H1 (cell line): ENCODE data around the gene ZNF490. TPM values are rescaled to one million over a fixed set of nuclear protein-coding genes. Genes with fewer than 3 reads are reported as not detected.

Source experiments
- polyA plus RNA-seq, 7 experiments: library from polyadenylated mRNA; depleted of rRNA in 3 of 7; stranded (reverse) in 5 of 7; unstranded in 2 of 7; fragments of >200 nt in 5 of 7; fragments of 200-250 nt in 2 of 7; gene quantifications; 1 replicate in 5 of 7; 2 replicates in 1 of 7; 4 replicates in 1 of 7; pipeline versions ENCODE4 v1.2.1 to v1.2.3, GENCODE V29; 2011 to 2013; ENCODE audit warnings: missing spikeins in 2 of 7, mixed read lengths in 2 of 7
- total RNA-seq: library from RNA; stranded (reverse); fragmentation: NEBNext Ultra II Directional; extraction: Animal tissue kit (Norgen Biotek cat#: 25700); gene quantifications from 2 replicates; pipeline ENCODE4 v1.2.1, GENCODE V29; 2021

The ZNF490 gene
- total and polyA plus RNA-seq, 2 of the 8 experiments (the other 6 are each of a cell fraction or from before 2014, with no cell fraction given), result 1.7 to 9.0 TPM

Other genes starting within 250 kb of the ZNF490 start
- gene ZNF442, start 245.1 kb downstream of the ZNF490 start, total RNA-seq, result 2.0 and 2.4 TPM in 2 replicates
- 0.17 and 0.60 TPM in 2 replicates for gene ZNF442, start 245.1 kb downstream of the ZNF490 start, polyA plus RNA-seq (2011; rRNA removed)
- gene ZNF799, start 209.5 kb downstream of the ZNF490 start, total RNA-seq, result 3.0 and 4.2 TPM in 2 replicates
- 0.49 and 1.00 TPM in 2 replicates for gene ZNF799, start 209.5 kb downstream of the ZNF490 start, polyA plus RNA-seq (2011; rRNA removed)
- 7.8 and 9.2 TPM in 2 replicates for gene ZNF443, start 169.8 kb downstream of the ZNF490 start, total RNA-seq
- gene ZNF443, start 169.8 kb downstream of the ZNF490 start, polyA plus RNA-seq (2011; rRNA removed), result 0.74 and 1.4 TPM in 2 replicates
- 2.0 and 2.2 TPM in 2 replicates for gene ZNF709, start 126.0 kb downstream of the ZNF490 start, total RNA-seq
- 0.86 and 1.3 TPM in 2 replicates for gene ZNF709, start 126.0 kb downstream of the ZNF490 start, polyA plus RNA-seq (2011; rRNA removed)
- gene ZNF564, start 59.3 kb downstream of the ZNF490 start, total RNA-seq, result 7.8 and 10.4 TPM in 2 replicates
- 0.89 and 0.91 TPM in 2 replicates for gene ZNF564, start 59.3 kb downstream of the ZNF490 start, polyA plus RNA-seq (2011; rRNA removed)
- gene ZNF791, start 107 bp upstream of the ZNF490 start, total RNA-seq, result 18.6 and 20.1 TPM in 2 replicates
- gene ZNF791, start 107 bp upstream of the ZNF490 start, polyA plus RNA-seq (2011; rRNA removed), result 3.1 and 4.1 TPM in 2 replicates
- 71.1 and 76.3 TPM in 2 replicates for gene MAN2B1, start 55.9 kb upstream of the ZNF490 start, total RNA-seq
- gene MAN2B1, start 55.9 kb upstream of the ZNF490 start, polyA plus RNA-seq (2011; rRNA removed), result 55.3 and 73.6 TPM in 2 replicates
- 15.3 and 19.6 TPM in 2 replicates for gene WDR83, start 56.0 kb upstream of the ZNF490 start, total RNA-seq
- gene WDR83, start 56.0 kb upstream of the ZNF490 start, polyA plus RNA-seq (2011; rRNA removed), result 12.6 and 24.5 TPM in 2 replicates
- 86.6 and 88.8 TPM in 2 replicates for gene DHPS, start 71.1 kb upstream of the ZNF490 start, total RNA-seq
- 99.6 and 118 TPM in 2 replicates for gene DHPS, start 71.1 kb upstream of the ZNF490 start, polyA plus RNA-seq (2011; rRNA removed)
- gene GNG14, start 77.2 kb upstream of the ZNF490 start, total RNA-seq, result not detected in 2 replicates
- not detected in 2 replicates for gene GNG14, start 77.2 kb upstream of the ZNF490 start, polyA plus RNA-seq (2011; rRNA removed)
- 10.8 and 11.1 TPM in 2 replicates for gene FBXW9, start 85.8 kb upstream of the ZNF490 start, total RNA-seq
- 30.1 and 36.4 TPM in 2 replicates for gene FBXW9, start 85.8 kb upstream of the ZNF490 start, polyA plus RNA-seq (2011; rRNA removed)
- 110 and 112 TPM in 2 replicates for gene TNPO2, start 113.1 kb upstream of the ZNF490 start, total RNA-seq
- 121 and 136 TPM in 2 replicates for gene TNPO2, start 113.1 kb upstream of the ZNF490 start, polyA plus RNA-seq (2011; rRNA removed)
- gene TRIR, start 123.9 kb upstream of the ZNF490 start, total RNA-seq, result 149 and 156 TPM in 2 replicates
- gene TRIR, start 123.9 kb upstream of the ZNF490 start, polyA plus RNA-seq (2011; rRNA removed), result 130 and 167 TPM in 2 replicates
- 105 and 106 TPM in 2 replicates for gene GET3, start 126.7 kb upstream of the ZNF490 start, total RNA-seq
- gene GET3, start 126.7 kb upstream of the ZNF490 start, polyA plus RNA-seq (2011; rRNA removed), result 297 and 304 TPM in 2 replicates
- gene BEST2, start 141.0 kb upstream of the ZNF490 start, total RNA-seq, result 4.6 TPM in 2 replicates
- 7.3 and 11.6 TPM in 2 replicates for gene BEST2, start 141.0 kb upstream of the ZNF490 start, polyA plus RNA-seq (2011; rRNA removed)
- gene HOOK2, start 164.7 kb upstream of the ZNF490 start, total RNA-seq, result 59.3 and 63.2 TPM in 2 replicates
- gene HOOK2, start 164.7 kb upstream of the ZNF490 start, polyA plus RNA-seq (2011; rRNA removed), result 23.8 and 39.2 TPM in 2 replicates
- 7.4 and 8.6 TPM in 2 replicates for gene JUNB, start 180.7 kb upstream of the ZNF490 start, total RNA-seq
- gene JUNB, start 180.7 kb upstream of the ZNF490 start, polyA plus RNA-seq (2011; rRNA removed), result 10.0 and 14.1 TPM in 2 replicates
- 380 and 404 TPM in 2 replicates for gene PRDX2, start 191.0 kb upstream of the ZNF490 start, total RNA-seq
- gene PRDX2, start 191.0 kb upstream of the ZNF490 start, polyA plus RNA-seq (2011; rRNA removed), result 748 and 904 TPM in 2 replicates
- gene THSD8, start 191.3 kb upstream of the ZNF490 start, total RNA-seq, result 41.3 and 42.3 TPM in 2 replicates
- gene THSD8, start 191.3 kb upstream of the ZNF490 start, polyA plus RNA-seq (2011; rRNA removed), result 3.4 and 8.2 TPM in 2 replicates
- 67.5 and 67.9 TPM in 2 replicates for gene RNASEH2A, start 195.8 kb upstream of the ZNF490 start, total RNA-seq
- gene RNASEH2A, start 195.8 kb upstream of the ZNF490 start, polyA plus RNA-seq (2011; rRNA removed), result 120 and 141 TPM in 2 replicates
- 4.8 and 5.8 TPM in 2 replicates for gene RTBDN, start 223.8 kb upstream of the ZNF490 start, total RNA-seq
- 4.0 and 4.4 TPM in 2 replicates for gene RTBDN, start 223.8 kb upstream of the ZNF490 start, polyA plus RNA-seq (2011; rRNA removed)
- gene MAST1, start 227.7 kb upstream of the ZNF490 start, total RNA-seq, result 25.2 and 28.3 TPM in 2 replicates
- 15.6 and 27.5 TPM in 2 replicates for gene MAST1, start 227.7 kb upstream of the ZNF490 start, polyA plus RNA-seq (2011; rRNA removed)